Fibroblast of villous mesenchyme (primary cell): ENCODE measurements around the gene SDHD. TPM values are rescaled to one million over a fixed set of nuclear protein-coding genes. Genes with fewer than 3 reads are reported as not detected.

Experiments used
- DNase-seq: peaks from one replicate; pipeline ENCODE4 v3.0.0-alpha.2; 2010; ENCODE audit warnings: low read depth
- H3K4me3 ChIP-seq: 2 replicates; pipeline ENCODE4 v1.5.1; 2011; ENCODE audit warnings: low read depth, mild to moderate bottlenecking, low read length
- total RNA-seq: library from RNA; depleted of rRNA; stranded (reverse); fragments of >200 nt; gene quantifications from 2 replicates; pipeline ENCODE4 v1.2.3, GENCODE V29; 2012
- TF ChIP-seq, protein P1 (sequence below): IDR thresholded peaks from 2 replicates; pipeline ENCODE4 v1.5.1; 2012; ENCODE audit warnings: low read depth, mild to moderate bottlenecking, low read length; ENCODE audit not compliant: insufficient read depth

Gene SDHD
- total RNA-seq, 1 donor, result 140 TPM

DNA sequence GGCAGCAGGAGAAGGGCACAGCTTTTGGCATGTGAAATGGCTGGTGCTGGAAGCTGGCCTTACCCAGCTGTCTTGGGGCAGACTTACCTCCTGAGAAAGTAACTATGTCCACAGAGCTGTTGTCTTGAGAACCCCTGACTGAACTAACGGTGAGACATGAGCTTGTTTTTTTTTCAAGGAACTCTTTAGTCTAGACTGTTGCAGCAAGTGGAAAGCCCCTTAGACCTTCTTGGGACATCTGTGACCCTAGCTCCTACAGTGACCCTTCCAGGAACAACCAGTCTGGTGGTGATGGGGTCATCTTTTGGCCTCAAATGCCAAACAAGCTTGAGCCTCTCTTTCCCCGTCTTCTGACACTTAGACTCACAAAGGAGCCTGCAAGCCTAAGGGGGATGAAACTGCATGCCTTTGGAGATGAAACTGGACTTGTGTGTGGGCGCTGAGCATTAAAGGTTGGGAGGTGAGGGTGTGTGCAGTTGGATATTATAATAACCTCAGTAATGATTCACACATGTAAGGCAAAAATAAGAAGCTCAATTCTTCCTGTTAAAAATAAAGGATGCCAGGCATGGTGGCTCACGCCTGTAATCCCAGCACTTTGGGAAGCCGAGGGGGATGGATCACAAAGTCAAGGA is 35.4 kb downstream of the SDHD start:
- no peak overlapping the region for H3K4me3 ChIP-seq
- DNase-seq, result no peak
- TF ChIP-seq, protein P1, sequence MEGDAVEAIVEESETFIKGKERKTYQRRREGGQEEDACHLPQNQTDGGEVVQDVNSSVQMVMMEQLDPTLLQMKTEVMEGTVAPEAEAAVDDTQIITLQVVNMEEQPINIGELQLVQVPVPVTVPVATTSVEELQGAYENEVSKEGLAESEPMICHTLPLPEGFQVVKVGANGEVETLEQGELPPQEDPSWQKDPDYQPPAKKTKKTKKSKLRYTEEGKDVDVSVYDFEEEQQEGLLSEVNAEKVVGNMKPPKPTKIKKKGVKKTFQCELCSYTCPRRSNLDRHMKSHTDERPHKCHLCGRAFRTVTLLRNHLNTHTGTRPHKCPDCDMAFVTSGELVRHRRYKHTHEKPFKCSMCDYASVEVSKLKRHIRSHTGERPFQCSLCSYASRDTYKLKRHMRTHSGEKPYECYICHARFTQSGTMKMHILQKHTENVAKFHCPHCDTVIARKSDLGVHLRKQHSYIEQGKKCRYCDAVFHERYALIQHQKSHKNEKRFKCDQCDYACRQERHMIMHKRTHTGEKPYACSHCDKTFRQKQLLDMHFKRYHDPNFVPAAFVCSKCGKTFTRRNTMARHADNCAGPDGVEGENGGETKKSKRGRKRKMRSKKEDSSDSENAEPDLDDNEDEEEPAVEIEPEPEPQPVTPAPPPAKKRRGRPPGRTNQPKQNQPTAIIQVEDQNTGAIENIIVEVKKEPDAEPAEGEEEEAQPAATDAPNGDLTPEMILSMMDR, result no peak

- TF ChIP-seq, protein P1, result no peak
- DNase-seq, result no peak
- H3K4me3 ChIP-seq, result no peak overlapping the region
These were observed 36.5 kb downstream of the SDHD start for GRCh38 chr11:112123129-112123528.

GRCh38 chr11:112127056-112127455 is 40.4 kb downstream of the SDHD start:
- TF ChIP-seq, protein P1, result no peak
- H3K4me3 ChIP-seq, result no peak overlapping the region
- DNase-seq, result peak; percentile 73

DNA sequence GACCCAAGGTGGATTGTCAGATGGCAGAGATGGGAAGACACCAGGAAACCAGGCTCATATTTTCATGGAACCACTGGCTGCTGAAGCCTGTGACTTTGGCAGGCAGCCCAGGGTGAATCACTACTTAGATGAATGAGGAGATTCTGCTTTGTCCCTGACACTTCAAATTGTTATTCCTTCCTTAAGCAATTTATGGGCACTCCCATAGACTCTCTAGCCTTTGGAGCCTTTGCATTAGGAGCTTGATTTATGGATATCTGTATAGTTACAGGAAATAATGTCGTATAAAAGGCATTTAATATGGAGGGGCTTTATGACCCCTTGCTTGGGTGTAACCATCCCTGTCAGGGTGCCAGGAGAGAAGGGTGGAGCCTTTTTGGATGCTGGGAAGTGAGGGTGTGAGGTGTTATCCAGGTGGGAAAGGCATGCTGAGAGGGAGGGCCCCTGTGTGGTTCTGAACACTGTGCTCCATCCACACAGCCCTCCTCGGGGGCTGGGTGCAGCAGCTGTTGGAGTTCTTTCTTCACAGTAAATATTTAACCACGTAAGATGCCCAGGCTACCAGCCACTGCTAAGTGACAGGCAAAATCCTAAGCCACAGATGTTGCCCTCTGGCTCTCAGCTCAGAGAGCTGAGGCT is 41.9 kb downstream of the SDHD start:
- TF ChIP-seq, protein P1, result no peak
- peak; percentile 84 for DNase-seq

DNA sequence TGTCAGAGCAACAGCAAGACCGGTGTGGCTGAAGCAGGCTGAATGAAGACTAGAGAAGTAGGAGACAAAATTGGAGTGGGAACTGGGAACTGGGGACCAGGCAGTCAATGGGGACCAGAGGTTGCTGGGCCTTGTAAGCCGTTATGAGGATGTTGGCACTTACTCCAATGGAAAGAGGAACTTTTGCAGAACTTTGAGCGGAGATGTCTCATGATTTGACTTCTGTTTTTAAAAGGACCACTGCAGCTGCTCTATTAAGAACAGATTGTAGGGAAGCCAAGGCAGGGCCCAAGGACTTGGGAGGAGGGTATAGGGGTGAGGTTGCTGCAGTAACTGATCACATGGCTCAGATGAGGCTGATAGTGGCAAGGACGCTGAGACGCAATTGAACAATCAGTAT is 43.0 kb downstream of the SDHD start:
- TF ChIP-seq, protein P1, result no peak
- no peak for DNase-seq
- H3K4me3 ChIP-seq, result no peak overlapping the region

More for the DNA sequence above, 41.9 kb downstream of the SDHD start:
- no peak overlapping the region for H3K4me3 ChIP-seq

- H3K4me3 ChIP-seq, result no peak overlapping the region
- TF ChIP-seq, protein P1, result no peak
- DNase-seq, result no peak
These were observed 46.1 kb downstream of the SDHD start for GRCh38 chr11:112132737-112133136.
